GM12891 (cell line): ENCODE data around the gene ABCA1.

ENCODE experiments used
- POLR2AphosphoS5 ChIP-seq: IDR thresholded peaks from 2 replicates; pipeline ENCODE4 v1.6.1; 2011; ENCODE audit warnings: low read depth, low read length, control low read depth
- TAF1 ChIP-seq: IDR thresholded peaks from 2 replicates; pipeline ENCODE4 v1.6.1; 2011; ENCODE audit warnings: low read depth, low read length, control low read depth

DNA sequence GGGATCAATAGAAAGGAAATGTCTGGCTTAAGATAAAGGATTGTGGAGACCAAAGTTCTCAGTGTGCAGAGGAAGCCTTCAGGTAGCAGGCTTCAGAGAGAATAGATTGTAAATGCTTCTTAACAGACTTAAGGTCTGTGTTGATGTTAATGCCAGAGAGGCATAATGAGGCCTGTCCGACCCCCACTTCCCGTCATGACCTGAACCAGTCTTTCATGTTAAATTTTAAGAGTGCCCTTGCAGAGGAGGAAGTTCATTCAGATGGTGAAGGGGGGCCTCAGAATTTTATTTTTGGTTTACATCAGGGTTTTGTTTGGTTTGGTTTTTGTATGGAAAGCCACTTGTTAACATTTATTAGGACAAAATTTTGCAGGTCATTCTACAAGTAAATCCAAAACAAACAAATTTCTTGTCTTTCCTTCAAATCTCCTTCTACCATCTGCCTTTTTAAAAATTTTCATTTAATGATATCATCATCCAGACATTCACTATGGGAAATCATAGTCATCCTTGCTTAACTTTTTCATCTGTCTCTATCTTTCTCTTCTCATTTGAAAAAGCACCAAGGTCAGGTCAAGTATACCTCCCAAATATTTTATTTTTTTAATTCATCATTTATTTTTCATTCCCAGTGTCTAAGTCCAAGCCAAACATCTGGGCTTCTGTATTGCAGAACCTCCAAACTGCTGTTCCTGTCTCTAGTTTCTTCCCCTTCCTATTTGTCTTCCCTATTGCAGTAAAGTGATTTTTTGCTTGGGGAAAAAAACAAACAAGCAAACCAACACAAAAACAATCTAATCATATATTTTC lies 6.9 kb upstream of the ABCA1 start:
- no peak for TF ChIP-seq POLR2AphosphoS5
- TF ChIP-seq TAF1 = no peak
